ENCODE data around the gene MYO19.

- TF ChIP-seq CTCF (IDR thresholded peaks at IDR 0.05) (no peak), POLR2A (IDR thresholded peaks at IDR 0.05) (no peak), POLR2AphosphoS5 (IDR thresholded peaks at IDR 0.05) (no peak)
These were observed 28.3 kb downstream of the MYO19 start for GRCh38 chr17:36506249-36506826.

All from stomach (tissue), 4 donors.